Lung (tissue), 16 donors: ENCODE measurements around the gene COQ9. TPM values are rescaled to one million over a fixed set of nuclear protein-coding genes. Genes with fewer than 3 reads are reported as not detected.
"Not testable (repeated sequence)": the region's sequence is repeated elsewhere in the genome, so short reads cannot be mapped to it uniquely, and the experiment has no call there.

Experiments
- ATAC-seq: fragments of 200-7000 bp; cut with Tn5 transposase; one replicate; pipeline ENCODE4 v1.9.1; 2020; ENCODE audit warnings: moderate number of reproducible peaks; ENCODE audit not compliant: insufficient read depth, low FRiP score
- DNase-seq, 3 donors: peaks; one replicate each; pipeline ENCODE4 v3.0.0-alpha.2; 2013 to 2017
- H3K27ac ChIP-seq, 2 donors: one replicate each; pipeline ENCODE4 v1.5.1; 2013; ENCODE audit warnings: mild to moderate bottlenecking in 2 of 2, moderate library complexity in 2 of 2, control low read depth in 1 of 2, inconsistent platforms in 1 of 2, low read depth in 1 of 2, low read length in 1 of 2
- H3K27me3 ChIP-seq, 3 donors: one replicate each; pipeline ENCODE4 v1.5.1; 2013; ENCODE audit warnings: low read length in 2 of 3; ENCODE audit not compliant: control insufficient read depth in 3 of 3, insufficient read depth in 3 of 3
- H3K36me3 ChIP-seq, 4 donors: one replicate each; pipeline ENCODE4 v1.5.1; 2013; ENCODE audit warnings: low read length in 4 of 4, mild to moderate bottlenecking in 1 of 4, moderate library complexity in 1 of 4; ENCODE audit not compliant: control insufficient read depth in 4 of 4, insufficient read depth in 4 of 4
- H3K4me1 ChIP-seq, 5 donors: one replicate each; pipeline ENCODE4 v1.5.1; 2013; ENCODE audit warnings: low read length in 5 of 5, mild to moderate bottlenecking in 2 of 5, moderate library complexity in 1 of 5; ENCODE audit not compliant: control insufficient read depth in 5 of 5, insufficient read depth in 5 of 5
- H3K4me3 ChIP-seq: one replicate; pipeline ENCODE4 v1.5.1; 2013; ENCODE audit warnings: mild to moderate bottlenecking, control low read depth, moderate library complexity
- H3K9ac ChIP-seq, 2 donors: one replicate each; pipeline ENCODE4 v1.5.1; 2013; ENCODE audit warnings: low read length in 2 of 2, control low read depth in 1 of 2; ENCODE audit not compliant: insufficient read depth in 1 of 2
- H3K9me3 ChIP-seq, 4 donors: one replicate each; pipeline ENCODE4 v1.5.1; 2013; ENCODE audit warnings: low read length in 3 of 4, mild to moderate bottlenecking in 1 of 4, moderate library complexity in 1 of 4; ENCODE audit not compliant: control insufficient read depth in 4 of 4, insufficient read depth in 3 of 4
- WGBS, 2 donors: extraction: QIAGEN DNeasy Blood & Tissue Kit; methylation state at CpG; one replicate each; pipeline ENCODE4 v1.1.7; 2013; 5-methylcytosine and 5-hydroxymethylcytosine counted together
- long read RNA-seq, 5 donors: transcript quantifications; one replicate each; lab custom pipeline, GENCODE V29; 2026
- polyA plus RNA-seq, 2 donors: library from polyadenylated mRNA; stranded (reverse); fragments of 200-250 nt; gene quantifications; one replicate each; pipeline ENCODE4 v1.2.1, GENCODE V29; 2013
- total RNA-seq, 2 donors: library from RNA; depleted of rRNA in 1 of 2; stranded (reverse); fragments of >200 nt in 1 of 2; gene quantifications; one replicate each; pipeline ENCODE4 v1.2.1, GENCODE V29; 2014 to 2021
- TF ChIP-seq, protein P1 (sequence below): IDR thresholded peaks from 2 replicates; pipeline ENCODE4 v1.5.1; 2012; ENCODE audit warnings: mild to moderate bottlenecking; ENCODE audit errors: control extremely low read depth, extremely low read depth
- donor health status: control.
- donor health status: control.
- donor health status: Bipolar disorder and iron deficiency.
- donor health status: healthy.
- donor health status: DM: yes; HTN: yes; CAD: no.

COQ9 gene, protein sequence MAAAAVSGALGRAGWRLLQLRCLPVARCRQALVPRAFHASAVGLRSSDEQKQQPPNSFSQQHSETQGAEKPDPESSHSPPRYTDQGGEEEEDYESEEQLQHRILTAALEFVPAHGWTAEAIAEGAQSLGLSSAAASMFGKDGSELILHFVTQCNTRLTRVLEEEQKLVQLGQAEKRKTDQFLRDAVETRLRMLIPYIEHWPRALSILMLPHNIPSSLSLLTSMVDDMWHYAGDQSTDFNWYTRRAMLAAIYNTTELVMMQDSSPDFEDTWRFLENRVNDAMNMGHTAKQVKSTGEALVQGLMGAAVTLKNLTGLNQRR
- total RNA-seq, result 10 to 100 TPM; 42.2 to 51.1 TPM
- 10 to 100 TPM; 42.5 to 59.5 TPM for polyA plus RNA-seq
- long read RNA-seq, donor 1, transcript COQ9-216 (4 exons, 1,118 nt), result minor isoform, 5 of 34 reads
- long read RNA-seq, donor 1, transcript COQ9-201 (9 exons, 1,677 nt), result major isoform, 18 of 34 reads
- long read RNA-seq, donor 1, partial matches to known transcripts, result 9 of 34 reads
- long read RNA-seq, donor 1, other reads (novel, unspliced or antisense), result 0 of 34 reads
- long read RNA-seq, donor 2, transcript COQ9-201 (9 exons, 1,677 nt), result major isoform, 11 of 16 reads
- long read RNA-seq, donor 2, partial matches to known transcripts, result 0 of 16 reads
- long read RNA-seq, donor 2, other reads (novel, unspliced or antisense), result 0 of 16 reads
- long read RNA-seq, donor 3, transcript COQ9-201 (9 exons, 1,677 nt), result major isoform, 5 of 7 reads
- long read RNA-seq, donor 3, partial matches to known transcripts, result 0 of 7 reads
- long read RNA-seq, donor 3, other reads (novel, unspliced or antisense), result 0 of 7 reads
- long read RNA-seq, donor 4, transcript COQ9-201 (9 exons, 1,677 nt), result major isoform, 5 of 9 reads
- long read RNA-seq, donor 4, partial matches to known transcripts, result 0 of 9 reads
- long read RNA-seq, donor 4, other reads (novel, unspliced or antisense), result 0 of 9 reads
- long read RNA-seq, donor 5, transcript COQ9-201 (9 exons, 1,677 nt), result major isoform, 21 of 37 reads
- long read RNA-seq, donor 5, partial matches to known transcripts, result 9 of 37 reads
- long read RNA-seq, donor 5, other reads (novel, unspliced or antisense), result 0 of 37 reads

DNA sequence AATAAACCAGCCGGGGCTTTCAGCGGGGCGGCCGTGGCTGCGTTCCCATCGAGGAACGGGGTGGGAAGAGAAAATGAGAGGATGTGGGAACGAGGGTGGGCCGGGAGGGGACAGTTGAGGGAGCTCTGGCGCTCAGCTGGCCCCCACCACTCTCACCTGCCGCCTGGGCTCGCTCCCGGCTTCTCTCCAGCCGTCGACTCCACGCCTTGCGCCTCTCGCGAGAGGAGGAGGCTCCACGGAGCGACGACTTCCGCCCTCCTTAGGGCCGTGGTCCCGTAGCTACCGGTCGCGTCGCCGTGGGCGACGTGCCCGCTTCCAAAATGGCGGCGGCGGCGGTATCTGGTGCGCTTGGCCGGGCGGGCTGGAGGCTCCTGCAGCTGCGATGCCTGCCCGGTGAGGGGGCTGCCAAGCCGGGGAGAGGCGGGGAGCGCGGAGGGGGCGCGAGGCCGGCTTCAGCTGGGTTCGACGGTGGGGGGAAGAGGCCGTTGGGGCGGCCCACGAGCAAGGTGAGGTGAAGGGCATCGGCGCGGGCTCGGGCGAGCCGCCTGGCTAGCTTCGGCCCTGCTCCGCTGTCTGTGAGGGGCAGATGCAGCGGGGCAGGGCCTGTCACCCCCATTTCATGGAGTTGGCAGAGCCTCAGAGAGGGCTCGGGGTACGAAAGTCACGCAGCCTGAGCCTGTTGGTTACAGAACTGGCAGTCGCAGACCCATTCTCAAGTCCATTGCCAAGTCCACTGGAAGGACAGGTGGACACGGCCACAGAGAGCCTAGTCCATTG is at the start of gene COQ9, which contains the start of gene CIAPIN1:
COQ9 (plus strand) TSS at position 294 of the 777 bp plus-strand sequence; CDS start at position 321, 27 bp downstream.
CIAPIN1 (minus strand) TSS at position 200 of the 777 bp plus-strand sequence. CDS start 6,457 bp downstream, outside the sequence.
- TF ChIP-seq, protein P1, sequence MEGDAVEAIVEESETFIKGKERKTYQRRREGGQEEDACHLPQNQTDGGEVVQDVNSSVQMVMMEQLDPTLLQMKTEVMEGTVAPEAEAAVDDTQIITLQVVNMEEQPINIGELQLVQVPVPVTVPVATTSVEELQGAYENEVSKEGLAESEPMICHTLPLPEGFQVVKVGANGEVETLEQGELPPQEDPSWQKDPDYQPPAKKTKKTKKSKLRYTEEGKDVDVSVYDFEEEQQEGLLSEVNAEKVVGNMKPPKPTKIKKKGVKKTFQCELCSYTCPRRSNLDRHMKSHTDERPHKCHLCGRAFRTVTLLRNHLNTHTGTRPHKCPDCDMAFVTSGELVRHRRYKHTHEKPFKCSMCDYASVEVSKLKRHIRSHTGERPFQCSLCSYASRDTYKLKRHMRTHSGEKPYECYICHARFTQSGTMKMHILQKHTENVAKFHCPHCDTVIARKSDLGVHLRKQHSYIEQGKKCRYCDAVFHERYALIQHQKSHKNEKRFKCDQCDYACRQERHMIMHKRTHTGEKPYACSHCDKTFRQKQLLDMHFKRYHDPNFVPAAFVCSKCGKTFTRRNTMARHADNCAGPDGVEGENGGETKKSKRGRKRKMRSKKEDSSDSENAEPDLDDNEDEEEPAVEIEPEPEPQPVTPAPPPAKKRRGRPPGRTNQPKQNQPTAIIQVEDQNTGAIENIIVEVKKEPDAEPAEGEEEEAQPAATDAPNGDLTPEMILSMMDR, result no peak
- 1% methylated on average over 58 to 68 of the region's 68 CpGs for WGBS, 2 donors
- Histone ChIP-seq H3K27ac (peak within 1 kb of the TSS; percentile 85 to 97), H3K9ac (peak within 1 kb of the TSS; percentile 75 to 89), H3K36me3 (peaks cover 0 to 3% (median 1%) of the 10 kb centered on the region in 4 donors), H3K4me1 (peaks cover 0 to 13% (median 6%) of the 10 kb centered on the region in 5 donors), H3K4me3 (peak within 1 kb of the TSS; percentile 99), H3K9me3 (no peaks in the 10 kb centered on the region), H3K27me3 (no peaks in the 10 kb centered on the region)
- DNase-seq (peak; percentile 94 to 97 (median 94)), ATAC-seq (peak; percentile 99)

DNA sequence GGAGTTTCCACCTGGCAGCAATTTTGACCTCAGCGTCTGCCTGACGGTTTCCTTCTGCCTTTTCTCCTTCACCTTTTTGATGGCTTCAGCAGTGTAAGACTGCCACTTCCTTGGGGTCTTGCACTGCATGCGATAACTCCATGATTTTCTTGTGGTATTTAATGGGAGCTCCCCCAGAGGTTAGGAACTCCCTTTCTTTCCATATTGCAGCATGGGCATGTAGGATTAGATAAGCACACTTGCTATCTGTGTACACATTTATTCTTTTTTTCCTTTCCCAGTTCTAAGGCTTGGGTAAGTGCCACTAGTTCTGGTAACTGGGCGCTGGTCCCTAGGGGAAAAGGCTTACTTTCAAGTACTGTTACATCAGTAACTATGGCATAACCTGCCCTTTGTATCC is 49.8 kb upstream of the COQ9 start:
- 86 to 89% methylated on average over 4 of the region's 4 CpGs for WGBS, 2 donors
- H3K36me3 ChIP-seq, result not testable (repeated sequence)

GRCh38 chr16:57401943-57402640 is 45.2 kb upstream of the COQ9 start:
- ATAC-seq, result no peak
- Histone ChIP-seq H3K9me3 (no peaks in the 10 kb centered on the region), H3K4me3 (no peak overlapping the region), H3K27me3 (no peaks in the 10 kb centered on the region), H3K36me3 (no peaks in the 10 kb centered on the region), H3K4me1 (no peaks in the 10 kb centered on the region), H3K9ac (no peak overlapping the region), H3K27ac (no peak overlapping the region)
- TF ChIP-seq, protein P1, result no peak
- WGBS, 2 donors, result 69 to 79% methylated on average over 7 of the region's 7 CpGs
- DNase-seq, result no peak

More for the DNA sequence above, 49.8 kb upstream of the COQ9 start:
- not testable (repeated sequence) for H3K9ac ChIP-seq, H3K9me3 ChIP-seq, ATAC-seq, H3K4me1 ChIP-seq, H3K27ac ChIP-seq, H3K4me3 ChIP-seq, H3K27me3 ChIP-seq, DNase-seq
